Fibroblast of mammary gland (primary cell): ENCODE data around the gene IGSF22.

Experiments used
- DNase-seq: peaks from one replicate; pipeline ENCODE4 v3.0.0-alpha.2; 2010; ENCODE audit warnings: low read depth
- H3K4me3 ChIP-seq: 2 replicates; pipeline ENCODE4 v1.5.1; 2011; ENCODE audit warnings: low read depth, mild to moderate bottlenecking, low read length, moderate library complexity; ENCODE audit not compliant: control insufficient read depth
- CTCF ChIP-seq: conservative IDR thresholded peaks from 2 replicates; pipeline ENCODE4 v1.5.1; 2011; ENCODE audit warnings: low read depth, low read length, inconsistent platforms; ENCODE audit not compliant: control insufficient read depth, insufficient read depth

Gene IGSF22

GRCh38 chr11:18737642-18738041 lies 11.7 kb upstream of the IGSF22 start:
- H3K4me3 ChIP-seq, result no peak overlapping the region
- DNase-seq, result no peak
- no peak for TF ChIP-seq CTCF

- DNase-seq, result no peak
- TF ChIP-seq CTCF, result no peak
Observed at GRCh38 chr11:18736590-18737148, 10.7 kb upstream of the IGSF22 start.

GRCh38 chr11:18733202-18733601 lies 7.2 kb upstream of the IGSF22 start:
- DNase-seq, result no peak
- TF ChIP-seq CTCF, result no peak
- H3K4me3 ChIP-seq, result no peak overlapping the region

More at GRCh38 chr11:18736590-18737148, 10.7 kb upstream of the IGSF22 start:
- H3K4me3 ChIP-seq, result no peak overlapping the region

- peak; percentile 47 for DNase-seq
- no peak overlapping the region for H3K4me3 ChIP-seq
- peak; percentile 98 for TF ChIP-seq CTCF
Observed at GRCh38 chr11:18731949-18732821, 6.2 kb upstream of the IGSF22 start.

GRCh38 chr11:18731441-18731840 lies 5.5 kb upstream of the IGSF22 start:
- H3K4me3 ChIP-seq, result no peak overlapping the region
- TF ChIP-seq CTCF, result no peak
- no peak for DNase-seq

GRCh38 chr11:18730020-18730419 lies 4.0 kb upstream of the IGSF22 start:
- DNase-seq, result no peak
- TF ChIP-seq CTCF, result no peak

GRCh38 chr11:18729426-18729825 lies 3.4 kb upstream of the IGSF22 start:
- no peak overlapping the region for H3K4me3 ChIP-seq
- no peak for TF ChIP-seq CTCF
- no peak for DNase-seq

More at GRCh38 chr11:18730020-18730419, 4.0 kb upstream of the IGSF22 start:
- H3K4me3 ChIP-seq, result no peak overlapping the region
